ENCODE data around the gene AQP6. TPM values are rescaled to one million over a fixed set of nuclear protein-coding genes. Genes with fewer than 3 reads are reported as not detected.

AQP6 gene
- total and polyA plus RNA-seq, 2 donors (not counting 3 experiments of a cell fraction or from before 2014, with no cell fraction given), result 0.04 TPM; not detected in 1

DNA sequence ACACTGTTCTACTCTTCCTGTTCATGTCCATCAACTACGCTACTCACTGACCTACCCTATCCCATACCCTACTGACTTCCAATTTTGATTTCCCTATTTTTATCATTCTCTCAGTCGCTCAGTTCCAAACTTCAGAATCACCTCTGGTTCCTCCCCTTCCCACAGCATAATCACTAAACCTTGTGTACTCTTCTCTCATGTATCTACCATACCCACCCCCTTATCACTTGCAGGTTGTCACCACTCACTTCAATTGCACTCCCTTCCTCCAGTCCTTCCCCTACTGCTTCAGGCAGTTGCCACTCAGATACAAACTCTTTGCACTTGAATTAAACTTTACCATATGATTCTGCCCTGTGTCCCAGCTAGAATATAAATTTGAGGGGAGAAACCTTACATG, 46.2 kb downstream of the AQP6 start:
- Histone ChIP-seq H4K20me1 (replicated peaks; ENCODE audit: control insufficient read depth, extremely low read depth, insufficient read depth, low read length) (no peaks in the 10 kb centered on the region), H3K27me3 (ENCODE audit: control insufficient read depth in 2 of 2, insufficient read depth in 2 of 2, low read length in 2 of 2) (no peaks in the 10 kb centered on the region), H3K4me1 (ENCODE audit: control insufficient read depth, extremely low read depth, insufficient read depth, low read length) (peaks cover 7% of the 10 kb centered on the region), H2AFZ (ENCODE audit: low read depth, low read length) (no peak overlapping the region), H3K9ac (replicated peaks; ENCODE audit: extremely low read depth, insufficient read depth, low read length) (no peak overlapping the region), H3K9me1 (replicated peaks; ENCODE audit: control insufficient read depth, extremely low read depth, insufficient read depth, low read length) (no peaks in the 10 kb centered on the region), H3K4me3 (replicated peaks in 1 of 3; ENCODE audit: insufficient read depth in 1 of 3, low read depth in 1 of 3, low read length in 3 of 3) (no peak overlapping the region), H3K4me2 (ENCODE audit: insufficient read depth, low read length) (no peak overlapping the region), H3K36me3 (ENCODE audit: control insufficient read depth in 2 of 2, extremely low read depth in 1 of 2, insufficient read depth in 2 of 2, low read length in 2 of 2) (no peaks in the 10 kb centered on the region), H3K9me3 (replicated peaks; ENCODE audit: control insufficient read depth, insufficient read depth, low read length) (no peaks in the 10 kb centered on the region), H3K27ac (ENCODE audit: insufficient read depth, low read depth, low read length) (no peak overlapping the region), H3K79me2 (ENCODE audit: control insufficient read depth, insufficient read depth, low read length) (peaks cover 88% of the 10 kb centered on the region)
- intact Hi-C loops (cut with micrococcal nuclease), result no loop called here
- DNase-seq (ENCODE audit: low read depth, low spot score), result no peak
- ChIA-PET CTCF (interaction anchor here (0.9 to 1.7 kb wide), 3 partner anchors 9 to 52 kb away, joined by 3 to 4 read pairs (median 4); no protein-coding TSS in a partner anchor), POLR2A (no interaction called here)
- no peak for TF ChIP-seq POLR2AphosphoS5 (IDR thresholded peaks at IDR 0.05; ENCODE audit: insufficient read depth, low read depth, low read length)
- FAIRE-seq, result no peak
- no TSS peak for BruUV-seq (replicated peaks)
- dilution Hi-C loops (cut with MboI; ENCODE audit: extremely low pct_ligation_motif_present, low sequenced_read_pairs), result no loop called here

GRCh38 chr12:50019524-50019923, 46.8 kb downstream of the AQP6 start:
- H3K4me2 ChIP-seq (ENCODE audit: insufficient read depth, low read length), result no peak overlapping the region
- H3K9ac ChIP-seq (replicated peaks; ENCODE audit: extremely low read depth, insufficient read depth, low read length), result no peak overlapping the region
- ChIA-PET POLR2A (no interaction called here), CTCF (interaction anchor here (1.5 to 1.7 kb wide), 2 partner anchors 30 to 53 kb away, joined by 4 read pairs; no protein-coding TSS in a partner anchor)
- peaks cover 90% of the 10 kb centered on the region for H3K79me2 ChIP-seq (ENCODE audit: control insufficient read depth, insufficient read depth, low read length)
- H3K27me3 ChIP-seq (ENCODE audit: control insufficient read depth in 2 of 2, insufficient read depth in 2 of 2, low read length in 2 of 2), result no peaks in the 10 kb centered on the region
- H3K9me1 ChIP-seq (replicated peaks; ENCODE audit: control insufficient read depth, extremely low read depth, insufficient read depth, low read length), result no peaks in the 10 kb centered on the region
- H3K4me3 ChIP-seq (replicated peaks in 1 of 3; ENCODE audit: insufficient read depth in 1 of 3, low read depth in 1 of 3, low read length in 3 of 3), result no peak overlapping the region
- TF ChIP-seq MYC (IDR thresholded peaks at IDR 0.05; ENCODE audit: low read depth, low read length), result no peak
- TF ChIP-seq GATA2 (IDR thresholded peaks at IDR 0.05; ENCODE audit: insufficient read depth, insufficient read length, low read depth, low read length), result no peak
- no peak for TF ChIP-seq POLR2A (IDR thresholded peaks at IDR 0.05; ENCODE audit: low read depth, low read length)
- no peak for TF ChIP-seq EZH2 (IDR thresholded peaks at IDR 0.05; ENCODE audit: borderline replicate concordance, low read depth, low read length, severe bottlenecking)
- TF ChIP-seq JUN (IDR thresholded peaks at IDR 0.05; ENCODE audit: borderline replicate concordance, insufficient read depth, insufficient read length, low read depth), result no peak
- TF ChIP-seq POLR2AphosphoS5 (IDR thresholded peaks at IDR 0.05; ENCODE audit: insufficient read depth, low read depth, low read length), result no peak
- no peak for TF ChIP-seq FOS (IDR thresholded peaks at IDR 0.05; ENCODE audit: borderline replicate concordance, insufficient read depth, low read length)
- TF ChIP-seq MAX (IDR thresholded peaks at IDR 0.05; ENCODE audit: insufficient read depth, insufficient read length), result no peak
- TF ChIP-seq, protein P1, sequence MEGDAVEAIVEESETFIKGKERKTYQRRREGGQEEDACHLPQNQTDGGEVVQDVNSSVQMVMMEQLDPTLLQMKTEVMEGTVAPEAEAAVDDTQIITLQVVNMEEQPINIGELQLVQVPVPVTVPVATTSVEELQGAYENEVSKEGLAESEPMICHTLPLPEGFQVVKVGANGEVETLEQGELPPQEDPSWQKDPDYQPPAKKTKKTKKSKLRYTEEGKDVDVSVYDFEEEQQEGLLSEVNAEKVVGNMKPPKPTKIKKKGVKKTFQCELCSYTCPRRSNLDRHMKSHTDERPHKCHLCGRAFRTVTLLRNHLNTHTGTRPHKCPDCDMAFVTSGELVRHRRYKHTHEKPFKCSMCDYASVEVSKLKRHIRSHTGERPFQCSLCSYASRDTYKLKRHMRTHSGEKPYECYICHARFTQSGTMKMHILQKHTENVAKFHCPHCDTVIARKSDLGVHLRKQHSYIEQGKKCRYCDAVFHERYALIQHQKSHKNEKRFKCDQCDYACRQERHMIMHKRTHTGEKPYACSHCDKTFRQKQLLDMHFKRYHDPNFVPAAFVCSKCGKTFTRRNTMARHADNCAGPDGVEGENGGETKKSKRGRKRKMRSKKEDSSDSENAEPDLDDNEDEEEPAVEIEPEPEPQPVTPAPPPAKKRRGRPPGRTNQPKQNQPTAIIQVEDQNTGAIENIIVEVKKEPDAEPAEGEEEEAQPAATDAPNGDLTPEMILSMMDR (IDR thresholded peaks at IDR 0.05; ENCODE audit: extremely low read depth in 1 of 2, insufficient read depth in 1 of 2, low read depth in 1 of 2, low read length in 2 of 2), result no peak
- no peaks in the 10 kb centered on the region for H3K9me3 ChIP-seq (replicated peaks; ENCODE audit: control insufficient read depth, insufficient read depth, low read length)
- no peak for FAIRE-seq
- H3K4me1 ChIP-seq (ENCODE audit: control insufficient read depth, extremely low read depth, insufficient read depth, low read length), result peaks cover 10% of the 10 kb centered on the region
- no TSS peak for BruUV-seq (replicated peaks)
- DNase-seq (ENCODE audit: low read depth, low spot score), result no peak
- no peaks in the 10 kb centered on the region for H3K36me3 ChIP-seq (ENCODE audit: control insufficient read depth in 2 of 2, extremely low read depth in 1 of 2, insufficient read depth in 2 of 2, low read length in 2 of 2)
- H2AFZ ChIP-seq (ENCODE audit: low read depth, low read length), result no peak overlapping the region
- H4K20me1 ChIP-seq (replicated peaks; ENCODE audit: control insufficient read depth, extremely low read depth, insufficient read depth, low read length), result no peaks in the 10 kb centered on the region
- H3K27ac ChIP-seq (ENCODE audit: insufficient read depth, low read depth, low read length), result no peak overlapping the region
- dilution Hi-C loops (cut with MboI; ENCODE audit: extremely low pct_ligation_motif_present, low sequenced_read_pairs) (no loop called here), intact Hi-C loops (cut with micrococcal nuclease) (no loop called here)

All from endothelial cell of umbilical vein (primary cell).